Activated naive CD8-positive, alpha-beta T cell treated with anti-CD3 and anti-CD28 coated beads, Interleukin-2, amount 50 U/mL, for 24 hours (primary cell): ENCODE measurements around the gene CNOT4.
A peak's percentile ranks its signal among the peaks of the same experiment; 100 is the strongest.
"Not testable (repeated sequence)": the region's sequence is repeated elsewhere in the genome, so short reads cannot be mapped to it uniquely, and the experiment has no call there.

Experiments used
- ATAC-seq: fragments of 150-1000 bp; cut with Tn5 transposase; one replicate; pipeline ENCODE4 v1.10.0; 2021
- DNase-seq: peaks from one replicate; pipeline ENCODE4 v3.0.0; 2021
- H3K27ac Mint-ChIP-seq: one replicate; pipeline ENCODE4 v1.8.0; 2021; ENCODE audit warnings: mild to moderate bottlenecking, mixed read lengths
- H3K27me3 Mint-ChIP-seq: one replicate; pipeline ENCODE4 v1.8.0; 2021; ENCODE audit warnings: mixed read lengths
- H3K36me3 Mint-ChIP-seq: one replicate; pipeline ENCODE4 v1.8.0; 2021; ENCODE audit warnings: low read depth, mixed read lengths
- H3K4me1 Mint-ChIP-seq: one replicate; pipeline ENCODE4 v1.8.0; 2021; ENCODE audit warnings: mixed read lengths
- H3K4me3 Mint-ChIP-seq: one replicate; pipeline ENCODE4 v1.8.0; 2021; ENCODE audit warnings: mild to moderate bottlenecking, moderate library complexity, mixed read lengths
- H3K9me3 Mint-ChIP-seq: one replicate; pipeline ENCODE4 v1.8.0; 2021; ENCODE audit warnings: mixed read lengths

Gene CNOT4

DNA sequence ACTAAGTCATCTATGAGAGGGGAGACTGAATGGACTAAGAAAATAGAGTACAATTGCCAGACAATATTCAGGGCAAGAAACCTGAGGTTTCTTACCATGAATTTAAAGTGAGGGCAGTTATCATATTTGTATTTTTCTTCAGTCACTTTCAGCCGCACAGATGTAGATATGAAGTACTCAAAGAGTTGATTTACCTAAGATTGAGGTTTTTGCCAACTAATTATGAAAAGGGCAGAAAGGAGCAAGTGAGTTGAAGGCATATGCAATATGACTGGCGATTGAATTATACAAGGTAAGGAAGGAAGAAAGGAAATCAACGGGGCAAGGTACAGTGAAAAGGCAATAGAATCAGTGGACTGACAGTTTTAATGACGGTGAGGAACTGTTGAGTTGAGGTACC is 17.8 kb downstream of the CNOT4 start:
- H3K27ac Mint-ChIP-seq: no peak overlapping the region
- peaks cover 14% of the 10 kb centered on the region for H3K4me1 Mint-ChIP-seq

GRCh38 chr7:135490783-135491182 is 19.1 kb downstream of the CNOT4 start:
- Mint-ChIP-seq H3K4me1 (peaks cover 17% of the 10 kb centered on the region), H3K9me3 (no peaks in the 10 kb centered on the region), H3K27ac (no peak overlapping the region), H3K4me3 (no peak overlapping the region), H3K27me3 (no peaks in the 10 kb centered on the region), H3K36me3 (peaks cover 11% of the 10 kb centered on the region)
- ATAC-seq: no peak
- DNase-seq: no peak

More for the DNA sequence above, 17.8 kb downstream of the CNOT4 start:
- DNase-seq (no peak), ATAC-seq (no peak)
- Mint-ChIP-seq H3K4me3 (no peak overlapping the region), H3K36me3 (peaks cover 11% of the 10 kb centered on the region), H3K9me3 (no peaks in the 10 kb centered on the region), H3K27me3 (no peaks in the 10 kb centered on the region)

- Mint-ChIP-seq H3K4me1 (peaks cover 19% of the 10 kb centered on the region), H3K36me3 (peaks cover 12% of the 10 kb centered on the region), H3K27ac (no peak overlapping the region), H3K4me3 (no peak overlapping the region), H3K27me3 (no peaks in the 10 kb centered on the region), H3K9me3 (no peaks in the 10 kb centered on the region)
- DNase-seq (no peak), ATAC-seq (no peak)
These were observed 20.1 kb downstream of the CNOT4 start for GRCh38 chr7:135489791-135490190.

DNA sequence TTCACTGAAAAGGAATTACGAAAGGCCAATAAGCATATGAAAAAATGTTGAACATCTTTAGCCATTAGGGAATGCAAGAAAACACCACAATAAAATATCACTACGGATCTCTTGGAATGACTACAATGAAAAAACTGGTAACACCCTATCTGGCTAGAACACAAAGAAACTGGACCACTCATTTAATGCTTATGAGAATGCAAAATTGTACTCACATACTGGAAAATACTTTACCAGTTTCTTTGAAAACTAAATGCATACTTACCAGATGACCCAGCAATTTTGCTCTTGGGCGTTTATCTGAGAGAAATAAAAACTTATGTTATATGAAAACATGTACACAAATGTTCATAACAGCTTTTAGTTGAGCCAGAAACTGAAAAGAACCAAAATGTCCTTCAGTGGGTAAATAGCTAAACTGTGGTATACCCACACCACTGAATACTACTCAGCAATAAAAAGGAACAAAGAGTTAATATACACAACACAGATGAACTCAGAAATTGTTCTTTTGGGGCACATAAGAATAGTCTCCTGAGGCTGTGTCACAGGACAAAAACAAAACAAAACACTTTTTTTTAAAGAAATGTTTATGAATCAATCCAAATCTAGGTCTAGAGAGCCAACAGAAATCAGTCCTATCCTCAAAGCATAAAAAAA is 23.5 kb downstream of the CNOT4 start:
- H3K36me3 Mint-ChIP-seq: peaks cover 13% of the 10 kb centered on the region
- H3K27ac Mint-ChIP-seq: no peak overlapping the region
- H3K27me3 Mint-ChIP-seq: no peaks in the 10 kb centered on the region
- DNase-seq (no peak), ATAC-seq (no peak)
- H3K9me3 Mint-ChIP-seq: no peaks in the 10 kb centered on the region
- H3K4me1 Mint-ChIP-seq: peaks cover 27% of the 10 kb centered on the region
- H3K4me3 Mint-ChIP-seq: no peak overlapping the region

DNA sequence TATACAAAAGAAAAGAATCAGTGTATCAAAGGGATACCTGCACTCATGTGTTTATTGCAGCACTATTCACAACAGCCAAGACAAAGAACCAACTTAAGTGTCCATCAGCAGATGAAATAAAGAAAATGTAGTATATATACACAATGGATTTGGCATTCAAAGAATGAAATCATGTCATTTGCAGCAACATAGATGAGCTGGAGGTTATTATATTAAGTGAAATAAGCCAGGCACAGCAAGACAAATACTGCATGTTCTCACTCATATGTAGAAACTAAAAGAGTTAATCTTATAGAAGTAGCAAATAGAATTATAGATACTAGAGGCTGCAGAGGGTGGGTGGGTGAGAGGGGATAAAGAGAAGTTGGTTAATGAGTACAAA is 28.3 kb downstream of the CNOT4 start:
- Mint-ChIP-seq H3K27me3 (no peaks in the 10 kb centered on the region), H3K4me1 (peaks cover 39% of the 10 kb centered on the region), H3K36me3 (peaks cover 30% of the 10 kb centered on the region), H3K9me3 (no peaks in the 10 kb centered on the region), H3K27ac (no peak overlapping the region), H3K4me3 (no peak overlapping the region)
- ATAC-seq (no peak), DNase-seq (no peak)

DNA sequence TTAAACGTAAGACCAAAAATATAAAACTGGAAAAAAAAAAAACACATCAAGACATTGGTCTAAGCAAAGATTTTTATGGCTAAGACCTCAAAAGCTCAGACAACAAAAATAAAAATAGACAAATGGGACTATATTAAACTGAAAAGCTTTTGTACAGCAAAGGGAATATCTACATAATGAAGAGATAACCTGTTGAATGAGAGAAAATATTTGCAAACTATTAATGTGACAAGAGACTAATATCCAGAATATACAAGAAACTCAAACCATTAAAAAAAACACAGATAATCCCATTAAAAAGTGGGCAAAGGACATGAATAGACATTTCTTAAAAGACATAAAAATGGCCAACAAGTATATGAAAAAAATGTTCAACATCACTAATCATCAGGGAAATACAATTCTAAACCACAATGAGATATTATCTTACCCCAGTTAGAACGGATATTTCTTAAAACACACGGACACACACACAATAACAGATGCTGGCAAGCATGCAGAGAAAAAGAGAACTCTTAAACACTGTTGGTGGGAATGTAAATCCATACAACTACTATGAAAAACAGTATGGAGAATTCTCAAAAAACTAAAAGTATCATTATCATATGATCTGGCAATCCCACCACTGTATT is 28.8 kb downstream of the CNOT4 start:
- Mint-ChIP-seq H3K9me3 (no peaks in the 10 kb centered on the region), H3K36me3 (peaks cover 30% of the 10 kb centered on the region), H3K27ac (no peak overlapping the region), H3K27me3 (no peaks in the 10 kb centered on the region), H3K4me3 (no peak overlapping the region), H3K4me1 (peaks cover 38% of the 10 kb centered on the region)
- DNase-seq (no peak), ATAC-seq (no peak)

DNA sequence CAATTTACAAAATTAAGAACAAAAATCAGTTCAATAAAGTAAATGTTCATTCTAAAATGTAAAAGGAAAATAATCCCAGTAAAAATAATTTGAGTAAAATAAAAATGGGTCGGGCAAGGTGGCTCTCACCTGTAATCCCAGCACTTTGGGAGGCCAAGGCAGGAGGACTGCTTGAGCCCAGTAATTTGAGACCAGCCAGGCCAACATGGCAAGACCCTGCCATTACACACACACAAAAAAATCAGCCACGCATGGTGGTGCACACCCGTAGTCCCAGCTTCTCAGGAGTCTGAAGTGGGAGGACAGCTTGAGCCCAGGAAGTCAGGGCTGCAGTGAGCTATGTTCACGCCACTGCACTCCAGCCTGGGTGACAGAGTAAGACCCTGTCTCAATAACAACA is 34.4 kb downstream of the CNOT4 start:
- Mint-ChIP-seq H3K36me3 (peaks cover 14% of the 10 kb centered on the region), H3K27ac (no peak overlapping the region), H3K4me1 (peaks cover 15% of the 10 kb centered on the region), H3K9me3 (no peaks in the 10 kb centered on the region), H3K4me3 (no peak overlapping the region), H3K27me3 (no peaks in the 10 kb centered on the region)
- DNase-seq (no peak), ATAC-seq (no peak)

- not testable (repeated sequence) for DNase-seq, H3K9me3 Mint-ChIP-seq, H3K36me3 Mint-ChIP-seq, H3K4me3 Mint-ChIP-seq, H3K27me3 Mint-ChIP-seq, H3K27ac Mint-ChIP-seq, H3K4me1 Mint-ChIP-seq, ATAC-seq
These were observed 40.2 kb downstream of the CNOT4 start for GRCh38 chr7:135469705-135470104.

GRCh38 chr7:135467207-135467711 is 42.6 kb downstream of the CNOT4 start:
- Mint-ChIP-seq H3K27me3 (no peaks in the 10 kb centered on the region), H3K27ac (no peak overlapping the region), H3K4me1 (peaks cover 21% of the 10 kb centered on the region), H3K36me3 (peaks cover 9% of the 10 kb centered on the region), H3K9me3 (peaks cover 4% of the 10 kb centered on the region), H3K4me3 (no peak overlapping the region)
- DNase-seq (no peak), ATAC-seq (no peak)

DNA sequence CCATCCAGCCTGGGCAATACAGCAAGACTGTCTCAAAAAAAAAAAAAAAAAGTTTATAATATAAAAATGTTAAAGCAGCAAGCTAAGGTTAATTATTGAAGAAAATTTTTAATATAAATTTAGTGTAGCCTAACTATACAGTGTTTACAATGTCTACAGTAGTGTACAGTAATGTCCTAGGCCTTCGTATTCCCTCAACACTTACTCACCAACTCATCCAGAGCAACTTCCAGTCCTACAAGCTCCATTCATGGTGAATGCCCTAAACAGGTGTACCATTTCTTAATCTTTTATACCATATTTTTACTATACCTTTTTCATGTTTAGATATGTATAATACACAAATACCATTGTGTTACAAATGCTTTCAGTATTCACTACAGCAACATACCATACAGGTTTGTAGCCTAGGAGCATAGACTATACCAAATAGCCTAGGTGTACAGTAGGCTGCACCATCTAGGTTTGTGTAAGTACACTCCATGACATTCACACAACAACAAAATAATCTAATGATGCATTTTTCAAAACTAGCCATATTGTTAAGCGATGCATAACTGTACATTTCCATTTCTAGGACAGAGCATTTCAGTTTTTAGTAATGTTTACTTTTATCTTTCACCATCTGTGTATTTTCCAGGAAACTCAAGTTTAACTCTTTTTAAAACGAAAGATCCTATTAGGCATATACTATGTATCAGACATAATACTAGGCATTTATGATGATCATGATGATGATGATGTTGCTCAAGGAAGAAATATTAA is 43.3 kb downstream of the CNOT4 start:
- no peak for ATAC-seq
- no peaks in the 10 kb centered on the region for H3K27me3 Mint-ChIP-seq
- no peak for DNase-seq
- H3K36me3 Mint-ChIP-seq: peaks cover 9% of the 10 kb centered on the region
- H3K4me3 Mint-ChIP-seq: no peak overlapping the region
- H3K4me1 Mint-ChIP-seq: peaks cover 21% of the 10 kb centered on the region
- H3K27ac Mint-ChIP-seq: no peak overlapping the region
- H3K9me3 Mint-ChIP-seq: peaks cover 4% of the 10 kb centered on the region

DNA sequence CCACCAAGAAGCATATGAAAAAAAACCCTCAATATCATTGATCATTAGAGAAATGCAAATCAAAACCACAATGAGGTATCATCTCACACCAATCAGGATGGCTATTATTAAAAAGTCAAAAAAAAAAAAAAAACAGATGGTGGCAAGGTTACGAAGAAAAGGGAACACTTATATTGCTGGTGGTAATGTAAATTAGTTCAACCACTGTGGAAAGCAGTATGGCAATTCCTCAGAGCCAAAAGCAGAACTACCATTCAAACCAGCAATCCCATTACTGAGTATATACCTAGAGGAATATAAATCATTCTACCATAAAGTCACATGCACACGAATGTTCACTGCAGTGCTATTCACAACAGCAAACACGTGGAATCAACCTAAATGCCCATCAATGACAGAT is 46.0 kb downstream of the CNOT4 start:
- H3K27me3 Mint-ChIP-seq: no peaks in the 10 kb centered on the region
- no peak overlapping the region for H3K4me3 Mint-ChIP-seq
- DNase-seq (no peak), ATAC-seq (no peak)
- no peak overlapping the region for H3K27ac Mint-ChIP-seq
- H3K4me1 Mint-ChIP-seq: peaks cover 37% of the 10 kb centered on the region
- H3K36me3 Mint-ChIP-seq: peaks cover 9% of the 10 kb centered on the region
- H3K9me3 Mint-ChIP-seq: peaks cover 4% of the 10 kb centered on the region

DNA sequence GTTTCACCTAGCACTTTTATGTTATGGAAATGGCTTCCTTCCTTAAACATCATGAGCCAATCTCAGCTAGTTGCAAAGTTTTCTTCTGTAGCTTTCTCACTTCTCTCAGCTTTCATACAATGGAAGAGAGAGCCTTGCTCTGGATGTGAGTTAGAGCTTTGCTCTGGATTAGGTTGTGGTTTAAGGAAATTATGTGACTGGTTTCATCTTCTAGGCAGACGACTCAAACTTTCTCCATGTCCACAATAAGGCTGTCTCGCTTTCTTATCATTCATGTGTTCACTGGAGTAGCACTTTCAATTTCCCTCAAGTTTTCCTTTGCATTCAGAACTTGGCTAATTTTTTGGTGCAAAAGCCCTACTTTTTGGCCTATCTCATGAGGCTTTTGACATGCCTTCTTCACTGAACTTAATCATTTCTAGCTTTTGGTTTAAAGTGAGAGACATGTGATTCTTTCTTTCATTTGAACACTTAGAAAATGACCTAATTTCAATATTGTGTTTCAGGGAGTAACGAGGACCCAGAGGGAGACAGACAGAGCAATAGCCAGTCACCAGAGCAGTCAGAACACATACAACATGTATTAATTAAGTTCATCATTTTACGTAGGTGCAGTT is 49.8 kb downstream of the CNOT4 start:
- Mint-ChIP-seq H3K27me3 (no peaks in the 10 kb centered on the region), H3K4me3 (no peak overlapping the region), H3K4me1 (peaks cover 43% of the 10 kb centered on the region), H3K27ac (peak overlapping the region; percentile 7), H3K36me3 (peaks cover 9% of the 10 kb centered on the region), H3K9me3 (no peaks in the 10 kb centered on the region)
- no peak for DNase-seq
- ATAC-seq: peak; percentile 10

DNA sequence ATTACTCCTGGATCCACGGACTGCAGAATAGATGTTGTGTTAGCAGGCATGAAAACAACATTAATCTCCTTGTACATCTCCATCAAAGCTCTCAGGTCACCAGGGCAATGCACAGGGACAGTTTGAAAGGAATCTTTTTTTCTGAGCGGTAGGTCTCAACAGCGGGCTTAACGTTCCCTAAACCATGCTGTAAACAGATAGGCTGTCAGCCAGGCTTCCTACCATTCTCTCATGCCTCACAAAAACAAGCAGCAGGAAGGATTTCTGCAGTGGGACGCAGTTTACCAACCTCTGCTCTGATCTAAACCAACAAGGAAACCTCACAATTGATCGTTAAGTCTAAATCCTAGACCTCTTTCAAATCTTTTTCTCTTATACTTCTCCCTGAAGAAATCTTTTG is 50.8 kb downstream of the CNOT4 start:
- H3K27ac Mint-ChIP-seq: no peak overlapping the region
- no peak for ATAC-seq

GRCh38 chr7:135454060-135454459 is 55.8 kb downstream of the CNOT4 start:
- DNase-seq: no peak
- Mint-ChIP-seq H3K9me3 (no peaks in the 10 kb centered on the region), H3K27ac (no peak overlapping the region), H3K4me1 (peaks cover 39% of the 10 kb centered on the region), H3K36me3 (peaks cover 2% of the 10 kb centered on the region), H3K4me3 (no peak overlapping the region), H3K27me3 (no peaks in the 10 kb centered on the region)
- no peak for ATAC-seq

More for the DNA sequence above, 50.8 kb downstream of the CNOT4 start:
- Mint-ChIP-seq H3K36me3 (peaks cover 6% of the 10 kb centered on the region), H3K4me1 (peaks cover 47% of the 10 kb centered on the region), H3K9me3 (no peaks in the 10 kb centered on the region), H3K4me3 (no peak overlapping the region), H3K27me3 (no peaks in the 10 kb centered on the region)
- no peak for DNase-seq
